Left lung (tissue), 10 donors: ENCODE data around the gene CCDC102B. TPM values are rescaled to one million over a fixed set of nuclear protein-coding genes. Genes with fewer than 3 reads are reported as not detected.

Experiments
- ATAC-seq: fragments of 200-7000 bp; cut with Tn5 transposase; one replicate; pipeline ENCODE4 v1.9.1; 2020; ENCODE audit warnings: moderate library complexity
- DNase-seq, 4 donors: peaks; one replicate each; pipeline ENCODE4 v3.0.0-alpha.2; 2013 to 2020
- H3K27ac ChIP-seq, 2 donors: fragments of 200-600 bp; sonication (generic) in 1 of 2; one replicate each; pipeline versions ENCODE4 v1.5.0 to v1.8.0; 2020 to 2021
- H3K27me3 ChIP-seq, 2 donors: fragments of 200-600 bp; sonication (generic) in 1 of 2; one replicate each; pipeline versions ENCODE4 v1.5.0 to v1.8.0; 2020 to 2021
- H3K36me3 ChIP-seq, 2 donors: fragments of 200-600 bp; sonication (generic) in 1 of 2; one replicate each; pipeline versions ENCODE4 v1.5.0 to v1.8.0; 2020 to 2021
- H3K4me1 ChIP-seq, 2 donors: fragments of 200-600 bp; one replicate each; pipeline ENCODE4 v1.8.0; 2021
- H3K4me3 ChIP-seq, 2 donors: fragments of 200-600 bp; sonication (generic) in 1 of 2; one replicate each; pipeline versions ENCODE4 v1.5.0 to v1.8.0; 2020 to 2021; ENCODE audit warnings: mild to moderate bottlenecking in 1 of 2
- H3K9me3 ChIP-seq, 2 donors: fragments of 200-600 bp; sonication (generic) in 1 of 2; one replicate each; pipeline versions ENCODE4 v1.5.0 to v1.8.0; 2020 to 2021
- intact Hi-C, 2 donors: fragments of 100-400 bp; cut with DNase I; formaldehyde crosslinking; loops; one replicate each; pipeline versions ENCODE4 v1.11.2 to v1.14.2; 2022
- polyA plus RNA-seq, 6 donors: library from polyadenylated mRNA; unstranded; fragments of 120-200 nt; gene quantifications; one replicate each; pipeline ENCODE4 v1.2.1, GENCODE V29; 2013; ENCODE audit not compliant: insufficient read length in 6 of 6
- total RNA-seq, 2 donors: library from RNA; stranded (reverse); fragmentation: NEBNext Ultra II Directional; extraction: Animal tissue kit (Norgen Biotek cat#: 25700); gene quantifications; one replicate each; pipeline ENCODE4 v1.2.1, GENCODE V29; 2021
- TF ChIP-seq, protein P1 (sequence below), 2 donors: fragments of 200-600 bp; sonication (generic) in 1 of 2; IDR thresholded peaks; one replicate each; pipeline versions ENCODE4 v1.5.0 to v1.8.0; 2021; ENCODE audit warnings: antibody characterized with exemption in 2 of 2
- donor health status: DM: no; HTN: yes; CAD: no.
- donor health status: DM: no; HTN: no; CAD: no.

CCDC102B gene
- total and polyA plus RNA-seq, 8 donors, result 10.6 to 78.3 (median 15.6) TPM

DNA sequence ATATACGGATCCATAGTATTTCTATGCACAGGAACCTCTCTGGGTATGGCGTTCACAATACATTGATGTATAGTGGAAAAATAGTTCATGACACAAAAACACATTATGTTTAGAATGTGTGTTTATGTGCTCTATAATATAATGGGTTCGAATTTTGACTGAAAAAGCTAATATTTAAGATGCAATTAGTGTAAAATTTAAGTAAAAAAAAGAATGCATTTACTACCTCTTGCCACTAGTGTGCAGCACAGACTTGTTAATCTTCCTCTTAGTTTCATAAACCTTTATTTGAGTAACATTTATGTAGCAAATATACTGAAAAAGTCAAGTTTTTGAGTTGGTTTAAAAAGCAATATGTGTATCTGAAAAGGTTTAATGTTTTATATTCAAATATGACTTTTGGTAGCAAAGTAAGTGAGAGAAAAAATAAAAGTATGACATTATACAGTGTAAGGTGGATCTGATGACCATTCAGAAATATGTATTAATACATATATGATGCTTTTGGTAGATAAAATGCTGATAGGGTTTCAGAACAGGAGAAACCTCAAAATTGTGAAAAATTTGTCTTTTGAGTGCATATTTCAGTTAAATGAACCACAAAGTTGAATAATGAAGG is 49.4 kb downstream of the CCDC102B start:
- intact Hi-C loops, result no loop called here
- no peaks in the 10 kb centered on the region for H3K27me3 ChIP-seq
- TF ChIP-seq, protein P1, sequence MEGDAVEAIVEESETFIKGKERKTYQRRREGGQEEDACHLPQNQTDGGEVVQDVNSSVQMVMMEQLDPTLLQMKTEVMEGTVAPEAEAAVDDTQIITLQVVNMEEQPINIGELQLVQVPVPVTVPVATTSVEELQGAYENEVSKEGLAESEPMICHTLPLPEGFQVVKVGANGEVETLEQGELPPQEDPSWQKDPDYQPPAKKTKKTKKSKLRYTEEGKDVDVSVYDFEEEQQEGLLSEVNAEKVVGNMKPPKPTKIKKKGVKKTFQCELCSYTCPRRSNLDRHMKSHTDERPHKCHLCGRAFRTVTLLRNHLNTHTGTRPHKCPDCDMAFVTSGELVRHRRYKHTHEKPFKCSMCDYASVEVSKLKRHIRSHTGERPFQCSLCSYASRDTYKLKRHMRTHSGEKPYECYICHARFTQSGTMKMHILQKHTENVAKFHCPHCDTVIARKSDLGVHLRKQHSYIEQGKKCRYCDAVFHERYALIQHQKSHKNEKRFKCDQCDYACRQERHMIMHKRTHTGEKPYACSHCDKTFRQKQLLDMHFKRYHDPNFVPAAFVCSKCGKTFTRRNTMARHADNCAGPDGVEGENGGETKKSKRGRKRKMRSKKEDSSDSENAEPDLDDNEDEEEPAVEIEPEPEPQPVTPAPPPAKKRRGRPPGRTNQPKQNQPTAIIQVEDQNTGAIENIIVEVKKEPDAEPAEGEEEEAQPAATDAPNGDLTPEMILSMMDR (IDR thresholded peaks at IDR 0.05), result peak; percentile 26 to 64
- H3K4me3 ChIP-seq, result no peak overlapping the region
- H3K4me1 ChIP-seq, result peaks cover 0 to 5% of the 10 kb centered on the region in 2 donors
- H3K36me3 ChIP-seq, result no peaks in the 10 kb centered on the region
- DNase-seq, result no peak
- H3K27ac ChIP-seq, result no peak overlapping the region
- peak; percentile 34 for ATAC-seq
- H3K9me3 ChIP-seq, result no peaks in the 10 kb centered on the region

DNA sequence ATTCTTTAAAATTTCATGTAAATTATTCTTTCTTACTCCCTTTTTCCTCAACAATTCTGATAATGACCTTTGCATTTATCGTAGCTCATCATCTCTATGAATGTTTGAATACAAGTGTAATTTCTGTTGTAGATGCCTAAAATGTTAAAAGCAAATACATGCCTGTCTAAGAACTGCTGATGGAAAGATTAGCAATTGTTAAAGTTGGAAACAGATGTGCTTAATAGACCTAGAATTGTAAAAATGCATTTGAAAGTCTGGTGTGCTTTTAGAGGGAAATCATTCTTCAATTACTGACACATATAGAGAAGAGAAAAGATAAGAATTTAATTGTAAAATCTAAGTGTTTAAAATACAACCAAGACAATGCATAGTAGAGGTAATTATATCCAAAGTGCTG is 50.4 kb downstream of the CCDC102B start:
- DNase-seq, result no peak
- H3K27ac ChIP-seq, result no peak overlapping the region
- H3K27me3 ChIP-seq, result no peaks in the 10 kb centered on the region
- ATAC-seq, result no peak
- no peaks in the 10 kb centered on the region for H3K9me3 ChIP-seq
- H3K4me1 ChIP-seq, result no peaks in the 10 kb centered on the region
- H3K4me3 ChIP-seq, result no peak overlapping the region
- TF ChIP-seq, protein P1 (IDR thresholded peaks at IDR 0.05), result no peak
- intact Hi-C loops, result no loop called here
- no peaks in the 10 kb centered on the region for H3K36me3 ChIP-seq

DNA sequence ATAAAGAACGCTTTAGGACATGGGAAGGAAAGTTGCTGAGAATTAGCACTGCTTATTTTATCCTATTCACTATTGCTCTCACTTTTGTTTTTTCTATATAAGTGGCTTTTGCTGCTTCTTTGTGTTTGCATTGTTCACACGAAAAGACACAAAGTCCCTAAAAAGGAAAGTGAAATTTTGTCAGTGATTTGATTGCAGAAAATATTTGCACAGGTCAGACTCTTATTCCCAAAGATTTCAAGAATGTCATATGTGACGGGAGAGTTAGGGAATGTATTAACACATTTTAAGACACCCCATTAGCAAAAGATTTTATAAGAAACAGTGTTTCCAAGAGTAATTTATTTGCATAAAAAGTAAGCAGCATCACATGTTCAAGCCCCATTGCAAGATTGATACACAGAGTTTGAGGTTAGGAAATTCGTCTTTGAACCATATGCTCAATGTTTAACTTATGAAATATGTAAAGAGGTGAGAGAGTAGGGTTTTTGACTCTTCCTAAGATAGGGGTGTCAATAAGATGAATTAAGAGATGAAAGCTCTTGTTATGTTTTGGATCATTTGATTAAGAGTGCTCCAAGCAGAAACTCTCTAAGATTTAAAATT is 57.0 kb downstream of the CCDC102B start:
- DNase-seq, result no peak
- H3K4me1 ChIP-seq, result no peaks in the 10 kb centered on the region
- peak overlapping the region in 1 of 2 donors; percentile 20 for H3K27ac ChIP-seq
- TF ChIP-seq, protein P1 (IDR thresholded peaks at IDR 0.05), result no peak
- intact Hi-C loops, result no loop called here
- no peak for ATAC-seq
- no peaks in the 10 kb centered on the region for H3K9me3 ChIP-seq
- H3K4me3 ChIP-seq, result no peak overlapping the region
- no peaks in the 10 kb centered on the region for H3K27me3 ChIP-seq
- H3K36me3 ChIP-seq, result no peaks in the 10 kb centered on the region

DNA sequence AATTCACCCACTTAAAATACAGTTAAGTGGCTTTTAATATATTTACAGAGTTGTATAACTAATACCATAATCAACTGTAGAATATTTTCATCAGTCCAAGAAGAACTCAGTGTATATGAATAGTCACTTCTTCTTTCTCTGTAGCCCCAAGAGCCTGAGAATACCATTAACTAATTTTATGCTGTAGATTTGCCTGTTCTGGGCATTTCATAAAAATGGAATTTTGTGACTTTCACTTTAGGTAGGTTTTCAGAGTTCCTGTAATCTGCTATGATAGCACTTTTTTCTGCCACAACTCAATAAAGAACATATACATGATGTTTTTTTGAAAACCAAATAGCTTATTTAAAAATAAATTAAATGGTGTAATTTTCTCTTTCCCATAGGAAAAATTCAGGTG is 57.6 kb downstream of the CCDC102B start:
- peak overlapping the region in 1 of 2 donors; percentile 20 for H3K27ac ChIP-seq
- DNase-seq (no peak), ATAC-seq (no peak)
- no peaks in the 10 kb centered on the region for H3K27me3 ChIP-seq
- no peak overlapping the region for H3K4me3 ChIP-seq
- H3K9me3 ChIP-seq, result no peaks in the 10 kb centered on the region
- H3K36me3 ChIP-seq, result no peaks in the 10 kb centered on the region
- TF ChIP-seq, protein P1 (IDR thresholded peaks at IDR 0.05), result no peak
- intact Hi-C loops, result no loop called here
- H3K4me1 ChIP-seq, result no peaks in the 10 kb centered on the region

DNA sequence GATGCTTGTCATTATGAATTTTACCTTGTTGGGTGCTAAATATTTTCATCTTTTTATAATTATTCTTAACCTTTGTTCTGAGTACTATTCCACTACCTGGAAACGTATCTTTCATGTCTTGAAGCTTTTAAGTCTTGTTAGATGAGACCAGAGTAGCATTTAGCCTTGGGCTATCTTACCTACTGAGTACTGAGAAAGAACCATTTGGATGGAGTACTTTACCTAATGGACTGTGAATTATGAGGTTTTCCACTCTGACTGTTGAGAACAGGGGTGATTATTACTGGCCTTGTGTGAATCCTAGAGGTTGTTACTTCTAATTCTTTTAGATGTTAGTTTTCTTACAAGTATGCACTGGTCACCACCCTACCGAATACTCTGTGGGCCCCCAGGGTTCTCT is 63.5 kb downstream of the CCDC102B start:
- peaks cover 0 to 6% of the 10 kb centered on the region in 2 donors for H3K4me1 ChIP-seq
- no peaks in the 10 kb centered on the region for H3K9me3 ChIP-seq
- DNase-seq (no peak), ATAC-seq (no peak)
- TF ChIP-seq, protein P1 (IDR thresholded peaks at IDR 0.05), result no peak
- H3K4me3 ChIP-seq, result no peak overlapping the region
- H3K27me3 ChIP-seq, result no peaks in the 10 kb centered on the region
- intact Hi-C loops, result no loop called here
- no peaks in the 10 kb centered on the region for H3K36me3 ChIP-seq
- no peak overlapping the region for H3K27ac ChIP-seq
